ENCODE data around the gene HIPK3. TPM values are rescaled to one million over a fixed set of nuclear protein-coding genes. Genes with fewer than 3 reads are reported as not detected.
A peak's percentile ranks its signal among the peaks of the same experiment; 100 is the strongest.

The HIPK3 gene
- total and polyA plus RNA-seq, 9 of the 15 experiments (the other 6 are each of a cell fraction or from before 2014, with no cell fraction given): 2.3 to 19.6 (median 7.5) TPM

DNA sequence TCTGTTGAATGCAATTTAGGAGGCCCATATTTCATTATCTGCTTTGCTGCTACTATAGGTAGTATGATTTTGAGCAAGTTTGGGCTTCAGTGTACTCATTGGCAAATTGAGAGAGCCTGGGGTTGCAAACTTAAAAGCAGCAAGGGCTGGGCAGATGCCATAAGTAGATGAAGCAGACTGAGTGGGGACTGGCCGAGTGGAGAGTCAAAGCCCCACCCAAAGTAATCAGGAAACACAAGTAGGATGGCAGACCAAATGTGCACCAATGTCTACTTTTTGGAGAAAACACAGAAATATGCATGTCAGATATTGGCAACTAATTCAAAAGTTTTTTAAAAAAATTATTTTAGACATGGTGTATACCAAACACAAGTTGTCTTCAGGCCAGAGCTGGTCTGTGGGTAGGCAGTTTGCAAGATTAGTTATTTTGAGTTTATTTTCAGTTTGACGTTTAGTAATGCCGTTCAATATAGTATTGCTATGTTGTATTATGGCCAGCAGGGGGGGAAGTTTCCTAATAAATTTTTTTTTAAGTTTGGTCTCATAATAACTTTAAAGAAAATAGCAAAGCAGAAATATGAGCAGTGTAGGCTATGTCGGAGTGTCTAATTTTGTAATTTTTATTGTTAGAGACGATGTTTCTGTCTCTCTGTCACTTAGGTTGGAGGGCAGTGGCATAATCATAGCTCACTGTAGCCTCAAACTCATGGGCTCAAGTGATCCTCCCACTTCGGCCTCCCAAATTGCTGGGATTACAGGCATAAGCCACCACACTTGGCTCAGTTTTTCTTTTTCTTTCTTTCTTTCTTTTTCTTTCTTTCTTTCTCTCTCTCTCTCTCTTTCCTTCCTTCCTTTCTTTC, 105.1 kb downstream of the HIPK3 start (continued):
- TF ChIP-seq, protein P1, sequence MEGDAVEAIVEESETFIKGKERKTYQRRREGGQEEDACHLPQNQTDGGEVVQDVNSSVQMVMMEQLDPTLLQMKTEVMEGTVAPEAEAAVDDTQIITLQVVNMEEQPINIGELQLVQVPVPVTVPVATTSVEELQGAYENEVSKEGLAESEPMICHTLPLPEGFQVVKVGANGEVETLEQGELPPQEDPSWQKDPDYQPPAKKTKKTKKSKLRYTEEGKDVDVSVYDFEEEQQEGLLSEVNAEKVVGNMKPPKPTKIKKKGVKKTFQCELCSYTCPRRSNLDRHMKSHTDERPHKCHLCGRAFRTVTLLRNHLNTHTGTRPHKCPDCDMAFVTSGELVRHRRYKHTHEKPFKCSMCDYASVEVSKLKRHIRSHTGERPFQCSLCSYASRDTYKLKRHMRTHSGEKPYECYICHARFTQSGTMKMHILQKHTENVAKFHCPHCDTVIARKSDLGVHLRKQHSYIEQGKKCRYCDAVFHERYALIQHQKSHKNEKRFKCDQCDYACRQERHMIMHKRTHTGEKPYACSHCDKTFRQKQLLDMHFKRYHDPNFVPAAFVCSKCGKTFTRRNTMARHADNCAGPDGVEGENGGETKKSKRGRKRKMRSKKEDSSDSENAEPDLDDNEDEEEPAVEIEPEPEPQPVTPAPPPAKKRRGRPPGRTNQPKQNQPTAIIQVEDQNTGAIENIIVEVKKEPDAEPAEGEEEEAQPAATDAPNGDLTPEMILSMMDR (IDR thresholded peaks at IDR 0.05 in 2 of 3, conservative IDR thresholded peaks at IDR 0.05 in 1 of 3; ENCODE audit: insufficient read depth in 2 of 3, low read depth in 1 of 3, low read length in 3 of 3): peak; percentile 30 to 73 (median 53); a peak in 5 of 6 replicates
- TF ChIP-seq, protein P2, sequence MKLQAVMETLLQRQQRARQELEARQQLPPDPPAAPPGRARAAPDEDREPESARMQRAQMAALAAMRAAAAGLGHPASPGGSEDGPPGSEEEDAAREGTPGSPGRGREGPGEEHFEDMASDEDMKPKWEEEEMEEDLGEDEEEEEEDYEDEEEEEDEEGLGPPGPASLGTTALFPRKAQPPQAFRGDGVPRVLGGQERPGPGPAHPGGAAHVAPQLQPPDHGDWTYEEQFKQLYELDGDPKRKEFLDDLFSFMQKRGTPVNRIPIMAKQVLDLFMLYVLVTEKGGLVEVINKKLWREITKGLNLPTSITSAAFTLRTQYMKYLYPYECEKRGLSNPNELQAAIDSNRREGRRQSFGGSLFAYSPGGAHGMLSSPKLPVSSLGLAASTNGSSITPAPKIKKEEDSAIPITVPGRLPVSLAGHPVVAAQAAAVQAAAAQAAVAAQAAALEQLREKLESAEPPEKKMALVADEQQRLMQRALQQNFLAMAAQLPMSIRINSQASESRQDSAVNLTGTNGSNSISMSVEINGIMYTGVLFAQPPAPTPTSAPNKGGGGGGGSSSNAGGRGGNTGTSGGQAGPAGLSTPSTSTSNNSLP (IDR thresholded peaks at IDR 0.05; ENCODE audit: borderline replicate concordance, low read depth, low read length): peak; percentile 15; the same call in 1 of the 2 replicates
- TF ChIP-seq ZNF583 (CRISPR knock-in tag; IDR thresholded peaks at IDR 0.05) (no peak), CHD1 (IDR thresholded peaks at IDR 0.05; ENCODE audit: low read length) (no peak), RBM25 (IDR thresholded peaks at IDR 0.05; ENCODE audit: low read depth, low read length, severe bottlenecking) (peak; percentile 68), SMC3 (conservative IDR thresholded peaks at IDR 0.05; ENCODE audit: insufficient read depth, low read depth, low read length) (peak; percentile 43; the same call in 1 of the 2 replicates), RAD21 (CRISPR knock-in tag; conservative IDR thresholded peaks at IDR 0.05 in 1 of 2, IDR thresholded peaks at IDR 0.05 in 1 of 2) (peak; percentile 62 to 73)
- TF ChIP-seq, protein P3, sequence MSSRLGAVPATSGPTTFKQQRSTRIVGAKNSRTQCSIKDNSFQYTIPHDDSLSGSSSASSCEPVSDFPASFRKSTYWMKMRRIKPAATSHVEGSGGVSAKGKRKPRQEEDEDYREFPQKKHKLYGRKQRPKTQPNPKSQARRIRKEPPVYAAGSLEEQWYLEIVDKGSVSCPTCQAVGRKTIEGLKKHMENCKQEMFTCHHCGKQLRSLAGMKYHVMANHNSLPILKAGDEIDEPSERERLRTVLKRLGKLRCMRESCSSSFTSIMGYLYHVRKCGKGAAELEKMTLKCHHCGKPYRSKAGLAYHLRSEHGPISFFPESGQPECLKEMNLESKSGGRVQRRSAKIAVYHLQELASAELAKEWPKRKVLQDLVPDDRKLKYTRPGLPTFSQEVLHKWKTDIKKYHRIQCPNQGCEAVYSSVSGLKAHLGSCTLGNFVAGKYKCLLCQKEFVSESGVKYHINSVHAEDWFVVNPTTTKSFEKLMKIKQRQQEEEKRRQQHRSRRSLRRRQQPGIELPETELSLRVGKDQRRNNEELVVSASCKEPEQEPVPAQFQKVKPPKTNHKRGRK (tag; IDR thresholded peaks at IDR 0.05): peak; percentile 96
- TF ChIP-seq, protein P4, sequence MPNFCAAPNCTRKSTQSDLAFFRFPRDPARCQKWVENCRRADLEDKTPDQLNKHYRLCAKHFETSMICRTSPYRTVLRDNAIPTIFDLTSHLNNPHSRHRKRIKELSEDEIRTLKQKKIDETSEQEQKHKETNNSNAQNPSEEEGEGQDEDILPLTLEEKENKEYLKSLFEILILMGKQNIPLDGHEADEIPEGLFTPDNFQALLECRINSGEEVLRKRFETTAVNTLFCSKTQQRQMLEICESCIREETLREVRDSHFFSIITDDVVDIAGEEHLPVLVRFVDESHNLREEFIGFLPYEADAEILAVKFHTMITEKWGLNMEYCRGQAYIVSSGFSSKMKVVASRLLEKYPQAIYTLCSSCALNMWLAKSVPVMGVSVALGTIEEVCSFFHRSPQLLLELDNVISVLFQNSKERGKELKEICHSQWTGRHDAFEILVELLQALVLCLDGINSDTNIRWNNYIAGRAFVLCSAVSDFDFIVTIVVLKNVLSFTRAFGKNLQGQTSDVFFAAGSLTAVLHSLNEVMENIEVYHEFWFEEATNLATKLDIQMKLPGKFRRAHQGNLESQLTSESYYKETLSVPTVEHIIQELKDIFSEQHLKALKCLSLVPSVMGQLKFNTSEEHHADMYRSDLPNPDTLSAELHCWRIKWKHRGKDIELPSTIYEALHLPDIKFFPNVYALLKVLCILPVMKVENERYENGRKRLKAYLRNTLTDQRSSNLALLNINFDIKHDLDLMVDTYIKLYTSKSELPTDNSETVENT (CRISPR knock-in tag; IDR thresholded peaks at IDR 0.05): no peak
- TF ChIP-seq, protein P5, sequence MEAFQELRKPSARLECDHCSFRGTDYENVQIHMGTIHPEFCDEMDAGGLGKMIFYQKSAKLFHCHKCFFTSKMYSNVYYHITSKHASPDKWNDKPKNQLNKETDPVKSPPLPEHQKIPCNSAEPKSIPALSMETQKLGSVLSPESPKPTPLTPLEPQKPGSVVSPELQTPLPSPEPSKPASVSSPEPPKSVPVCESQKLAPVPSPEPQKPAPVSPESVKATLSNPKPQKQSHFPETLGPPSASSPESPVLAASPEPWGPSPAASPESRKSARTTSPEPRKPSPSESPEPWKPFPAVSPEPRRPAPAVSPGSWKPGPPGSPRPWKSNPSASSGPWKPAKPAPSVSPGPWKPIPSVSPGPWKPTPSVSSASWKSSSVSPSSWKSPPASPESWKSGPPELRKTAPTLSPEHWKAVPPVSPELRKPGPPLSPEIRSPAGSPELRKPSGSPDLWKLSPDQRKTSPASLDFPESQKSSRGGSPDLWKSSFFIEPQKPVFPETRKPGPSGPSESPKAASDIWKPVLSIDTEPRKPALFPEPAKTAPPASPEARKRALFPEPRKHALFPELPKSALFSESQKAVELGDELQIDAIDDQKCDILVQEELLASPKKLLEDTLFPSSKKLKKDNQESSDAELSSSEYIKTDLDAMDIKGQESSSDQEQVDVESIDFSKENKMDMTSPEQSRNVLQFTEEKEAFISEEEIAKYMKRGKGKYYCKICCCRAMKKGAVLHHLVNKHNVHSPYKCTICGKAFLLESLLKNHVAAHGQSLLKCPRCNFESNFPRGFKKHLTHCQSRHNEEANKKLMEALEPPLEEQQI (IDR thresholded peaks at IDR 0.05): 0 out of 2 replicates have a peak, but pooled peaks have one; percentile 21
